Gastroesophageal sphincter (tissue), 3 donors: ENCODE results near the gene PDE5A.

Experiments used
- EP300 ChIP-seq: sonication (generic); formaldehyde crosslinking; IDR thresholded peaks from one replicate; pipeline ENCODE4 v1.6.1; 2017; ENCODE audit warnings: antibody characterized with exemption, mild to moderate bottlenecking
- POLR2A ChIP-seq, 2 donors: fragments of 450-650 bp; IDR thresholded peaks; one replicate each; pipeline ENCODE4 v1.6.1; 2017; ENCODE audit warnings: antibody characterized with exemption in 2 of 2, mild to moderate bottlenecking in 2 of 2, moderate library complexity in 1 of 2
- POLR2AphosphoS5 ChIP-seq: sonication (generic); formaldehyde crosslinking; IDR thresholded peaks from one replicate; pipeline ENCODE4 v1.6.1; 2017; ENCODE audit warnings: antibody characterized with exemption
- TF ChIP-seq, protein P1 (sequence below), 4 experiments: fragments of 200-600 bp in 2 of 4; fragments of 450-650 bp in 2 of 4; sonication (generic) in 1 of 4; IDR thresholded peaks; one replicate each; pipeline ENCODE4 v1.5.1; 2017 to 2019; ENCODE audit warnings: antibody characterized with exemption in 4 of 4, mild to moderate bottlenecking in 2 of 4, moderate library complexity in 2 of 4

DNA sequence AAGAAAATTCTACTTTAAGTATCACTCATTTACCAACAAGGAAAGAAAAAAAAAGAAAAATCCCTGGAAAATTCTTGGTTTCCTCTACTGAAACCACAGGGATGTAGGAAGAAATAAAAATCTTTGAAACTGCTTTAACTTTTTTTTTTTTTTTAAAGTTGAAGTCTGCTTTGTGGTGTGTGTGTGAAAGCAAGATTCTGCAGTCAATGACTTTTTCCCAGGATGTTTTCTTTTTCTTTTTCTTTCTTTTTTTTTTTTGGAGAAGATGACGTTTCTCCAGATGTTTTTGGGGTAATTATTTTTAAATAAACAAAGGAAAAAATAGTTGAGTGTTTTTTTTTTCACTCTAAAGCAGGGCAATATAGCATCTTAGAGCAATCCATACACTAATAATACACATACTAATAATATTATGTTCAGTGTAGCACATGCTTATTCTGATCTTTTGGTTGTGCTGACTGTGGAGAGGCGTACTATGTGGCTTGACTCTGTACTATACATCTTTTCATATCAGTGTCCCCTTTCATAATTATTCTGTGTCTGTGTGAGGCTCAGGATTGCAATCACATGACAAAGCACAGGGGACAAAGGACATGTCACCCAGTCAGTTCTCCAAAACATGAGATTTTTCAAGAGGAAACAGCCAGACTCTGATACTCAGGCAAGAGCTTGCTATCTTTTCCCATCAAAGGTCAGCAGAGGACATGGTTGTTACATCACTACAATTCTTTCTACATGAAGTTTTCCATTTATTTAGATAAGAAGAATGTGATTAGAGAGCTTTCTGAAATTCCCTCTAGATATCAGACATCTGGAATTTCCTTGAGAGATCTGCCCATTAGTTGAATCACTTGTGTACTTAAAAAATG, 111.0 kb downstream of the PDE5A start:
- TF ChIP-seq, protein P1, sequence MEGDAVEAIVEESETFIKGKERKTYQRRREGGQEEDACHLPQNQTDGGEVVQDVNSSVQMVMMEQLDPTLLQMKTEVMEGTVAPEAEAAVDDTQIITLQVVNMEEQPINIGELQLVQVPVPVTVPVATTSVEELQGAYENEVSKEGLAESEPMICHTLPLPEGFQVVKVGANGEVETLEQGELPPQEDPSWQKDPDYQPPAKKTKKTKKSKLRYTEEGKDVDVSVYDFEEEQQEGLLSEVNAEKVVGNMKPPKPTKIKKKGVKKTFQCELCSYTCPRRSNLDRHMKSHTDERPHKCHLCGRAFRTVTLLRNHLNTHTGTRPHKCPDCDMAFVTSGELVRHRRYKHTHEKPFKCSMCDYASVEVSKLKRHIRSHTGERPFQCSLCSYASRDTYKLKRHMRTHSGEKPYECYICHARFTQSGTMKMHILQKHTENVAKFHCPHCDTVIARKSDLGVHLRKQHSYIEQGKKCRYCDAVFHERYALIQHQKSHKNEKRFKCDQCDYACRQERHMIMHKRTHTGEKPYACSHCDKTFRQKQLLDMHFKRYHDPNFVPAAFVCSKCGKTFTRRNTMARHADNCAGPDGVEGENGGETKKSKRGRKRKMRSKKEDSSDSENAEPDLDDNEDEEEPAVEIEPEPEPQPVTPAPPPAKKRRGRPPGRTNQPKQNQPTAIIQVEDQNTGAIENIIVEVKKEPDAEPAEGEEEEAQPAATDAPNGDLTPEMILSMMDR (IDR thresholded peaks at IDR 0.05), result no peak
- no peak for TF ChIP-seq POLR2AphosphoS5
- TF ChIP-seq POLR2A (IDR thresholded peaks at IDR 0.05), result no peak
- TF ChIP-seq EP300, result no peak
